Adrenal gland (tissue), 12 donors: ENCODE results near the gene PERCC1. TPM values are rescaled to one million over a fixed set of nuclear protein-coding genes. Genes with fewer than 3 reads are reported as not detected.

ENCODE experiments used
- DNase-seq, 7 donors: peaks; one replicate each; pipeline ENCODE4 v3.0.0-alpha.2; 2019 to 2020
- H3K27ac ChIP-seq, 5 donors: fragments of 200-600 bp; sonication (generic) in 4 of 5; 1 replicate in 3 of 5; 2 replicates in 2 of 5; pipeline versions ENCODE4 v1.5.1 to v1.8.0; 2016 to 2020; ENCODE audit warnings: mild to moderate bottlenecking in 1 of 5
- H3K27me3 ChIP-seq: fragments of 200-600 bp; 2 replicates; pipeline ENCODE4 v1.8.0; 2021
- H3K36me3 ChIP-seq, 2 donors: fragments of 200-600 bp; replicated peaks in 1 of 2; 1 replicate in 1 of 2; 2 replicates in 1 of 2; pipeline versions ENCODE4 v1.5.1 to v1.8.0; 2018 to 2022
- H3K4me1 ChIP-seq, 2 donors: fragments of 200-600 bp; replicated peaks in 1 of 2; 1 replicate in 1 of 2; 2 replicates in 1 of 2; pipeline versions ENCODE4 v1.5.1 to v1.8.0; 2018 to 2021
- H3K4me3 ChIP-seq, 4 donors: fragments of 200-600 bp; sonication (generic) in 3 of 4; one replicate each; pipeline ENCODE4 v1.5.1; 2016 to 2018
- H3K9me3 ChIP-seq, 3 donors: fragments of 200-600 bp; sonication (generic) in 1 of 3; replicated peaks in 1 of 3; 1 replicate in 2 of 3; 2 replicates in 1 of 3; pipeline versions ENCODE4 v1.5.1 to v1.8.0; 2016 to 2021
- CTCF ChIP-seq, 6 experiments: fragments of 450-650 bp in 4 of 6; fragments of 200-600 bp in 2 of 6; sonication (generic) in 1 of 6; IDR thresholded peaks; 1 replicate in 5 of 6; 2 replicates in 1 of 6; pipeline versions ENCODE4 v1.5.1 to v1.8.0; 2016 to 2021; ENCODE audit warnings: antibody characterized with exemption in 6 of 6, mild to moderate bottlenecking in 2 of 6, moderate library complexity in 1 of 6
- POLR2A ChIP-seq, 2 donors: fragments of 450-650 bp; IDR thresholded peaks; one replicate each; pipeline ENCODE4 v1.6.1; 2017; ENCODE audit warnings: antibody characterized with exemption in 2 of 2, mild to moderate bottlenecking in 2 of 2, moderate library complexity in 1 of 2
- WGBS, 4 donors: extraction: QIAGEN DNeasy Blood & Tissue Kit in 2 of 4; methylation state at CpG; one replicate each; pipeline versions ENCODE4 v1.1.5 to v1.1.7; 2013 to 2017; 5-methylcytosine and 5-hydroxymethylcytosine counted together
- intact Hi-C, 2 donors: fragments of 100-400 bp; cut with DNase I; formaldehyde crosslinking; loops; one replicate each; pipeline versions ENCODE4 v1.14.1 to v1.15.0; 2022 to 2023
- polyA plus RNA-seq, 3 donors: library from polyadenylated mRNA; stranded (reverse); fragments of 200-250 nt in 2 of 3; fragments of 350-450 nt in 1 of 3; fragmentation: Illumina TruSeq in 1 of 3; extraction: RNeasy Lipid Tissue Mini Kit (QIAGEN cat#74804) in 1 of 3; gene quantifications; one replicate each; pipeline ENCODE4 v1.2.3, GENCODE V29; 2013 to 2014
- total RNA-seq, 9 donors: library from RNA; depleted of rRNA in 4 of 9; stranded (reverse); fragments of >200 nt in 4 of 9; fragments of 120-200 nt in 1 of 9; fragmentation: NEBNext Ultra II Directional in 1 of 9; extraction: Animal tissue kit (Norgen Biotek cat#: 25700) in 1 of 9; gene quantifications; one replicate each; pipeline versions ENCODE4 v1.1.0 to v1.2.4, GENCODE V29; 2013 to 2023
- donor health status: healthy with polysubstance abuse.
- donor health status: Bipolar disorder and iron deficiency.
- donor health status: DM: yes; HTN: yes; CAD: no.
- donor health status: DM: no; HTN: no; CAD: no.
- donor health status: DM: no; HTN: no; CAD: no.
- donor health status: DM: yes; HTN: yes; CAD: no.

Gene PERCC1
- total and polyA plus RNA-seq, 12 donors = 0.69 TPM; not detected in 11

DNA sequence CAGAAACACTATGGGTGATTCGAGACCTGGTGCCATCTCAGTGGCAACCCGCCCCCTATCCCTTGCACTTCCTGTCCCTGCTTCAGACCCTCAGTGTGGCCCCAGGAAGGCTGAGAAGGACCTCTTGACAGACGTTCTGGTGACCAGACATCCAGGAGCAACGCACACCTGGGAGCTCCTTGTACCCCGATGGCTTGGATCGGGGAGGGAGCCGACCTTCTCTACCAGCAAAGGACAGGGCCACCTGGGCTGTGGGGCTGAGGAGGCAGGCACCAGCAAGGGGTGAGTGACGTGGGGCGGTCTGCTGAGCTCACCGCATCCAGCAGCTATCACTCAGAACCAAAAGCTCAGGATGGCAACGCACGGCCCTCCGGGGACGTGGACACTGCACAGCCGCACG, 43.5 kb upstream of the PERCC1 start:
- intact Hi-C loops = no loop called here

DNA sequence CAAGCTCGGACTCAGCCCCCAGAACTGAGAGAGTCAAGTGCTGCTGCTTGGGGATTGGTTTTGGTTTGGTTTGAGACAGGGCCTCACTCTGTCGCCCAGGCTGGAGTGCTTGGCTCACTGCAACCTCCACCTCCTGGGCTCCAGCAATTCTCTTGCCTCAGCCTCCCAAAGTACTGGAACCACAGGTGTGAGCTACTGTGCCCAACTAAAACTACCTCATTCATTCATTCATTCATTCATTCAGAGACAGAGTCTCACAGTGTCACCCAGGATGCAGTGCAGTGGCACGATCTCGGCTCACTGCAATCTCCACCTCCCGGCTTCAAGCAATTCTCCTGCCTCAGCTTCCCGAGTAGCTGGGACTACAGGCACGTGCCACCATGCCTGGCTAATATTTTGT, 41.1 kb upstream of the PERCC1 start:
- no peak for TF ChIP-seq POLR2A (IDR thresholded peaks at IDR 0.05)
- no peak for TF ChIP-seq CTCF (IDR thresholded peaks at IDR 0.05)
- Histone ChIP-seq H3K27ac (no peak overlapping the region), H3K36me3 (peaks cover 0 to 47% of the 10 kb centered on the region in 2 donors), H3K4me3 (no peak overlapping the region), H3K4me1 (no peaks in the 10 kb centered on the region), H3K9me3 (no peaks in the 10 kb centered on the region), H3K27me3 (no peaks in the 10 kb centered on the region)
- intact Hi-C loops = no loop called here
- no peak for DNase-seq
- 90 to 100% (median 92%) methylated on average over 6 to 7 of the region's 7 CpGs for WGBS, 4 donors

More for the DNA sequence above, 43.5 kb upstream of the PERCC1 start:
- WGBS, 4 donors = 92 to 93% (median 93%) methylated on average over 10 to 16 of the region's 16 CpGs; no CpG with 5 or more reads in 1 of the 4 donors
- Histone ChIP-seq H3K4me1 (no peaks in the 10 kb centered on the region), H3K36me3 (peaks cover 0 to 35% of the 10 kb centered on the region in 2 donors), H3K4me3 (no peak overlapping the region), H3K9me3 (no peaks in the 10 kb centered on the region), H3K27ac (no peak overlapping the region), H3K27me3 (no peaks in the 10 kb centered on the region)
- DNase-seq = no peak
- no peak for TF ChIP-seq CTCF (IDR thresholded peaks at IDR 0.05)
- no peak for TF ChIP-seq POLR2A (IDR thresholded peaks at IDR 0.05)

DNA sequence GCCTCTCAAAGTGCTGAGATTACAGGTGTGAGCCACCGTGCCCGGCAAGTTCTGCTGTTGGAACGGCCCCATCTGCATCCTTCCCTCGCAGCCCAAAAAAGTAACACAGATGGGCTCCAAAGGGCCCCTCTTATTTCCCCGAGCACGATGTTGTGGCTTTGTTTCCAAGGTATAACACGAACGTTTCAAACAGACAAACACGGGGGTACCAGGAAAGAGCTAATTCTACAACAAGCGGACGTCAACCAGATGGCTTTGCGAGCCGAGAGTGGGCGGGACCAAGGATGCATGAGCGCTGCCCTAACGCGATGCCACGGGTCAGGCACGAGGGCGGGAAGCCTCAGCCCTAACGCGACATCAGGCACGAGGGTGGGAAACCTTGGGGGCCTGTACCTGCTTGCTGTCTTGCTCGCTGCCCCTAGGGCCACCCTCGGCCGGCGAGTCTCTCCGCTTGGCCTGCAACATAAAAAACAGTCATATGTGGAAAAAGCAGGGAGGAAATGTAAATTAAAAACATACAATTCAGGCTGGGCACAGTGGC, 40.6 kb upstream of the PERCC1 start:
- WGBS, 4 donors = 86 to 89% (median 88%) methylated on average over 27 to 28 of the region's 28 CpGs
- Histone ChIP-seq H3K4me1 (no peaks in the 10 kb centered on the region), H3K27ac (no peak overlapping the region), H3K27me3 (no peaks in the 10 kb centered on the region), H3K4me3 (no peak overlapping the region), H3K9me3 (no peaks in the 10 kb centered on the region), H3K36me3 (peaks cover 0 to 48% of the 10 kb centered on the region in 2 donors)
- no peak for TF ChIP-seq POLR2A (IDR thresholded peaks at IDR 0.05)
- TF ChIP-seq CTCF (IDR thresholded peaks at IDR 0.05) = no peak
- DNase-seq = no peak
- intact Hi-C loops = no loop called here

DNA sequence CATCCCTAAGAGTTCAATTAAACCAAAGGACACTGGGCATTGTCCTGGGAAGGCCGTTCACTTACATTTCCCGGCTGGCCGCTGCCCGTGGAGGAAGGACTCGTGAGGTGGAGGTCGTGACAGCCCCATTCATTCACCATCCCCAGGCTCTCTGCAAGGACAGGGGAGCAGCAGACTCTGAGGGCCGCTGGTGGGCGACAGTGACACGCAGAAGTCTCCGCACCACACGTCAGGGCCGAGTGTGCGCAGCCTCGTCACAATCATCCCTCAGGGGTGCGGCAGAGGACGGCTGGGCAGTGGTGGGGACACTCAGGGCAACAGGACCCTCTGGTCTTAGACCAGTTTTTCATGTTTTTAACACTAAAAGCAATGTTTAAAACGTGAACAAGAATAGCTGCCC, 38.1 kb upstream of the PERCC1 start:
- no peaks in the 10 kb centered on the region for H3K27me3 ChIP-seq
- H3K4me1 ChIP-seq = no peaks in the 10 kb centered on the region
- H3K27ac ChIP-seq = no peak overlapping the region
- H3K9me3 ChIP-seq = no peaks in the 10 kb centered on the region
- no peak for DNase-seq
- H3K4me3 ChIP-seq = no peak overlapping the region
- WGBS, 4 donors = 90 to 93% (median 92%) methylated on average over 16 to 17 of the region's 17 CpGs
- TF ChIP-seq POLR2A (IDR thresholded peaks at IDR 0.05) (no peak), CTCF (IDR thresholded peaks at IDR 0.05) (no peak)
- intact Hi-C loops = no loop called here
- H3K36me3 ChIP-seq = peaks cover 0 to 57% of the 10 kb centered on the region in 2 donors
